IMR-90 (cell line): ENCODE data around the gene DHX15.

Experiments
- CEBPB ChIP-seq: IDR thresholded peaks from 2 replicates; pipeline ENCODE4 v1.6.1; 2012; ENCODE audit warnings: low read depth, low read length, improper control_type of control experiment
- FOS ChIP-seq: fragments of 150-350 bp; IDR thresholded peaks from 2 replicates; pipeline ENCODE4 v1.6.1; 2016; ENCODE audit warnings: low read depth, low read length
- MAFK ChIP-seq: IDR thresholded peaks from 2 replicates; pipeline ENCODE4 v1.6.1; 2012; ENCODE audit warnings: low read depth, low read length, improper control_type of control experiment
- MXI1 ChIP-seq: IDR thresholded peaks from 2 replicates; pipeline ENCODE4 v1.6.1; 2012; ENCODE audit warnings: low read depth, mild to moderate bottlenecking, low read length, moderate library complexity, borderline replicate concordance
- POLR2A ChIP-seq: IDR thresholded peaks from 2 replicates; pipeline ENCODE4 v1.6.1; 2012; ENCODE audit warnings: mild to moderate bottlenecking, low read depth, low read length
- RAD21 ChIP-seq: IDR thresholded peaks from 2 replicates; pipeline ENCODE4 v1.6.1; 2012; ENCODE audit warnings: low read length, improper control_type of control experiment
- RFX5 ChIP-seq: IDR thresholded peaks from 2 replicates; pipeline ENCODE4 v1.8.0; 2012; ENCODE audit warnings: low read depth, mild to moderate bottlenecking, low read length, moderate library complexity
- SMC3 ChIP-seq: fragments of 150-350 bp; IDR thresholded peaks from 2 replicates; pipeline ENCODE4 v1.6.1; 2016; ENCODE audit warnings: low read depth, mild to moderate bottlenecking, antibody characterized with exemption, low read length, moderate library complexity
- TF ChIP-seq, protein P1 (sequence below): conservative IDR thresholded peaks from 2 replicates; pipeline ENCODE4 v1.5.1; 2012; ENCODE audit warnings: mild to moderate bottlenecking, low read depth, low read length, improper control_type of control experiment
- TF ChIP-seq, protein P2 (sequence below): fragments of 150-350 bp; IDR thresholded peaks from 2 replicates; pipeline ENCODE4 v1.6.1; 2016; ENCODE audit warnings: low read depth, mild to moderate bottlenecking, low read length, moderate library complexity, borderline replicate concordance
- TF ChIP-seq, protein P3 (sequence below): fragments of 150-350 bp; IDR thresholded peaks from 2 replicates; pipeline ENCODE4 v1.6.1; 2017; ENCODE audit warnings: mild to moderate bottlenecking, antibody characterized with exemption, low read length, low read depth

DNA sequence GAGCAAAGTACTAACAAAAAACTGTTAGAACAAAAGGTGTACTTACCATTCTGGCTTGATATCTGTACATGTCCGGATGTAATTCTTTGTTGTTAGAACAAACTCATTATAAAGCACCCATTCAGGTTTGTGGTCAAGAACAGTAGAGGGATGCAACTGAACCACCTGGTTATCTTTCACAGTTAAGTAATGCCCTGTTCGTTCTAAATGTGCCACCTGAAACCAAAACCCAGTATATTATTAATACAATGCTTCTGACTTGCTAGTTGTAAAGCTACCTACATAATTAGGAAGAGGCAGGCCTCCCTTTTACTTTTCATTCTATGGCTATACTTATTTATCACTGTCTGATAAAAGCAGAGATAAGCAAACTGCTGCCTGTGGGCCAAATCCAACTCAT lies 54.8 kb downstream of the DHX15 start:
- TF ChIP-seq, protein P1, sequence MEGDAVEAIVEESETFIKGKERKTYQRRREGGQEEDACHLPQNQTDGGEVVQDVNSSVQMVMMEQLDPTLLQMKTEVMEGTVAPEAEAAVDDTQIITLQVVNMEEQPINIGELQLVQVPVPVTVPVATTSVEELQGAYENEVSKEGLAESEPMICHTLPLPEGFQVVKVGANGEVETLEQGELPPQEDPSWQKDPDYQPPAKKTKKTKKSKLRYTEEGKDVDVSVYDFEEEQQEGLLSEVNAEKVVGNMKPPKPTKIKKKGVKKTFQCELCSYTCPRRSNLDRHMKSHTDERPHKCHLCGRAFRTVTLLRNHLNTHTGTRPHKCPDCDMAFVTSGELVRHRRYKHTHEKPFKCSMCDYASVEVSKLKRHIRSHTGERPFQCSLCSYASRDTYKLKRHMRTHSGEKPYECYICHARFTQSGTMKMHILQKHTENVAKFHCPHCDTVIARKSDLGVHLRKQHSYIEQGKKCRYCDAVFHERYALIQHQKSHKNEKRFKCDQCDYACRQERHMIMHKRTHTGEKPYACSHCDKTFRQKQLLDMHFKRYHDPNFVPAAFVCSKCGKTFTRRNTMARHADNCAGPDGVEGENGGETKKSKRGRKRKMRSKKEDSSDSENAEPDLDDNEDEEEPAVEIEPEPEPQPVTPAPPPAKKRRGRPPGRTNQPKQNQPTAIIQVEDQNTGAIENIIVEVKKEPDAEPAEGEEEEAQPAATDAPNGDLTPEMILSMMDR: no peak
- TF ChIP-seq POLR2A (no peak), MXI1 (no peak), MAFK (no peak), RFX5 (no peak), RAD21 (no peak), FOS (no peak), SMC3 (no peak), CEBPB (no peak)
- TF ChIP-seq, protein P2, sequence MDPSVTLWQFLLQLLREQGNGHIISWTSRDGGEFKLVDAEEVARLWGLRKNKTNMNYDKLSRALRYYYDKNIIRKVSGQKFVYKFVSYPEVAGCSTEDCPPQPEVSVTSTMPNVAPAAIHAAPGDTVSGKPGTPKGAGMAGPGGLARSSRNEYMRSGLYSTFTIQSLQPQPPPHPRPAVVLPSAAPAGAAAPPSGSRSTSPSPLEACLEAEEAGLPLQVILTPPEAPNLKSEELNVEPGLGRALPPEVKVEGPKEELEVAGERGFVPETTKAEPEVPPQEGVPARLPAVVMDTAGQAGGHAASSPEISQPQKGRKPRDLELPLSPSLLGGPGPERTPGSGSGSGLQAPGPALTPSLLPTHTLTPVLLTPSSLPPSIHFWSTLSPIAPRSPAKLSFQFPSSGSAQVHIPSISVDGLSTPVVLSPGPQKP: no peak
- TF ChIP-seq, protein P3, sequence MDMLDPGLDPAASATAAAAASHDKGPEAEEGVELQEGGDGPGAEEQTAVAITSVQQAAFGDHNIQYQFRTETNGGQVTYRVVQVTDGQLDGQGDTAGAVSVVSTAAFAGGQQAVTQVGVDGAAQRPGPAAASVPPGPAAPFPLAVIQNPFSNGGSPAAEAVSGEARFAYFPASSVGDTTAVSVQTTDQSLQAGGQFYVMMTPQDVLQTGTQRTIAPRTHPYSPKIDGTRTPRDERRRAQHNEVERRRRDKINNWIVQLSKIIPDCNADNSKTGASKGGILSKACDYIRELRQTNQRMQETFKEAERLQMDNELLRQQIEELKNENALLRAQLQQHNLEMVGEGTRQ: no peak
